ENCODE data around the gene ALDH6A1.
A peak's percentile ranks its signal among the peaks of the same experiment; 100 is the strongest.
"Not testable (repeated sequence)": the region's sequence is repeated elsewhere in the genome, so short reads cannot be mapped to it uniquely, and the experiment has no call there.

The ALDH6A1 gene

DNA sequence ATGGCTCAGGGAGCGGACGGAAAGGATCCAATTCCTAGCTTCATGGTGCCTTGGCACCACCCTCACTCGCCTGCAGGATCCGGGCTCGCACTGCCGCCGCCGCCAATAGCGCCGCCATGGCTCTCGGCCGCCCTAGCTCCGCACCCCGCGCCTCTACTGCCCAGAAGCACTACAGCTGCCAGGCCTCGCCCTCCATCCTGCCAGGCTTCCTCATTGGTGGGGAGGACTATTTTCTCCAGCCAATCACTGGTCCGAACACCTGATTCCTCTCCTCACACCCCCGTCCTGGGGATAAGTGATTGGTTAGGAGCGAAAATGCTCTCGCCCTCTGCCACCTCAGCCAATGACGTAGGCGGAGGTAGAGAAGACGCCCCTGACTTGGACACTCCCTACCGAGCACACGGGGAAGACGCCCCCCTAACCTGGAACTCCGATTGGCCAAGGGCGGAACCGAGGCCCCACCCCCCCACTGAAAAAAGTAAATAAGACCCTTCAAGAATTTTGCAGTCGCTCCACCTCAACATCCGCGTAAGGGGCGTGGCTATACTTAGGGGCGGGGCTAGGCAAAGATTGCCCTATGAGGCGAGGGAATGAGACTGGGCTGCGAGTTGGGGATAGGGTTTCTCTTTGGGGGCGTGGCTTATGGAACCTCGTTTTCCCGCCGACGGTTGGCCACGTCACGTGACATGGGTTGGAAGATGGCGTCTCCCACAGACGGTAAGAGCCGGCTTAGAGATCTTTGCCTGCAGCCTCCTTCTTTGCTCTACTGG, at the start of gene ALDH6A1, which contains the start of gene LIN52:
Gene ALDH6A1, minus strand, starts transcription at position 177 of the 770 bp plus-strand sequence. Its CDS starts 59 bp downstream, at position 118.
Gene LIN52, plus strand, starts transcription at position 680 of the 770 bp plus-strand sequence. Its CDS starts 19 bp downstream, at position 699.
- TF ChIP-seq CTCF (IDR thresholded peaks at IDR 0.05; ENCODE audit: borderline replicate concordance, control extremely low read depth, extremely low read depth, insufficient read depth, missing control alignments): peak; percentile 26
- in situ Hi-C loops (cut with MboI; ENCODE audit: low sequenced_read_pairs, unreplicated experiment): no loop called here

DNA sequence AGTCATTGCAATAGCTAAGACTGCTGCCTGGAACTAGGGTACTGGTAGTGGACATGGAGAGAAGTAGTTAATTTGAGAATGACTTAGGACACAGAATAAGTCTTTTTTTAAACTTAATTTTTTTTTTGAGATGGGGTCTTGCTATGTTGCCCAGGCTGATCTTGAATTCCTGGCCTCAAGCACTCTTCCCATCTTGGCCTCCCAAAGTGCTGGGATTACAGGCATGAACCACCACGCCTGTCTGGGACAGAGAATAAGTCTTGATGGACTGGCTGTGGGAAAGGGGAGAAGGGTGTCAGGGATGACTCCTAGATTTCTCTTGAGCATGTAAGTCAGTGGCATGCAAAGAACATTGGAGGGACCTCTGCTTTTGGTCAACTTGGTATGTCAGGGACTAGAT, 43.4 kb upstream of the ALDH6A1 start:
- no peak for DNase-seq (ENCODE audit: low spot score)
- no peak for TF ChIP-seq CTCF (IDR thresholded peaks at IDR 0.05; ENCODE audit: borderline replicate concordance, control extremely low read depth, extremely low read depth, insufficient read depth, missing control alignments)
- in situ Hi-C loops (cut with MboI; ENCODE audit: low sequenced_read_pairs, unreplicated experiment): no loop called here

More for the DNA sequence above, at the start of gene ALDH6A1, which contains the start of gene LIN52:
- peak; percentile 98 for DNase-seq (ENCODE audit: low spot score)

- no peak for TF ChIP-seq CTCF (IDR thresholded peaks at IDR 0.05; ENCODE audit: borderline replicate concordance, control extremely low read depth, extremely low read depth, insufficient read depth, missing control alignments)
- in situ Hi-C loops (cut with MboI; ENCODE audit: low sequenced_read_pairs, unreplicated experiment): no loop called here
- DNase-seq (ENCODE audit: low spot score): no peak
Observed at GRCh38 chr14:74126315-74127013, 42.2 kb upstream of the ALDH6A1 start.

GRCh38 chr14:74125487-74125886, 41.2 kb upstream of the ALDH6A1 start:
- in situ Hi-C loops (cut with MboI; ENCODE audit: low sequenced_read_pairs, unreplicated experiment); DNase-seq (ENCODE audit: low spot score): not testable (repeated sequence)

DNA sequence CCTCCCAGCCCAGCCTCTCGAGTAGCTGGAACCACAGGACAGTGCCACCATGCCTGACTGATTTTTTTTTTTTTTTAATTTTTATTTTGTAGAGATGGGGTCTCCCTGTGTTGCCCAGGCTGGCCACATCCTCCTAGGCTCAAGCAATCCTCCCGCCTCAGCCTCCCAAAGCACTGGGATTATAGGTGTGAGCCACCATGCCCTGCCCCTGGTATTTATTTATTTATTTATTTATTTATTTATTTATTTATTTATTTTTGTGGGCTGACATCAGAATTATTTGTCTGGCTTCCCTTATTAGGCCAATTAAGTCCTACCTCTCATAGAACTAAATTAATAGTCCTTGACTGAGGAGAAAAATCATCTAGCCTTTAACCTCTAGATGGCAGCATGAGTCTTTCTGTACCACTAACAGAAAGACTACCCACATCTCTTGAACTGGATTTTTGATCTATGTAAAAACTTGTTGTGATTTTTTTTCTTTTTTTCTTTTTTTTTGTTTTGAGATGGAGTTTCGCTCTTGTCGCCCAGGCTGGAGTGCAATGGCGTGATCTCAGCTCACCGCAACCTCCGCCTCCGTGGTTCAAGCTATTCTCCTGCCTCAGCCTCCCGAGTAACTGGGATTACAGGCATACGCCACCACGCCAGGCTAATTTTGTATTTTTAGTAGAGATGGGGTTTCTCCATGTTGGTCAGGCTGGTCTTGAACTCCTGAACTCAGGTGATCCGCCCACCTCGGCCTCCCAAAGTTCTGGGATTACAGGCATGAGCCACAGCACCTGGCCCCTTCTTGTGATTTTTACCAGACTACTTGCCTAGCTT, 27.4 kb upstream of the ALDH6A1 start:
- DNase-seq (ENCODE audit: low spot score): peak; percentile 66
- in situ Hi-C loops (cut with MboI; ENCODE audit: low sequenced_read_pairs, unreplicated experiment): loop anchor here (5.0 kb wide), 1 partner anchor 141 kb away; no protein-coding TSS in a partner anchor
- peak; percentile 49 for TF ChIP-seq CTCF (IDR thresholded peaks at IDR 0.05; ENCODE audit: borderline replicate concordance, control extremely low read depth, extremely low read depth, insufficient read depth, missing control alignments)

DNA sequence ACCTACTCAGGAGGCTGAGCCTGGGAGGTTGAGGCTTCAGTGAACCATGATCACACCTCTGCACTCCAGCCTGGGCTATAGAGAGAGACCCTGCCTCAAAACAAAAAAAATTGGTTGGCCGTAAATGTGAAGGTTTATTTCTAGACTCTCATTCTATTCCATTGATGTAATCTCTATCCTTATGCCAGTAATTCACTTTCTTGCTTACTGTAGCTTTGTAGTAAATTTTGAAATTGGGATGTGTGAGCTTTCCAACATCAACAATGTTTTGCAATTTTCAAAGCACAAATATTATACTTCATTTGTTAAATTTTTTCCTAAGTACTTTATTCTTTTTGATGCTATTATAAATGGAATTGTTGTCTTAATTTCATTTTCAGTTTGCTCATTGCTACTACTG, 25.1 kb upstream of the ALDH6A1 start:
- no peak for DNase-seq (ENCODE audit: low spot score)
- TF ChIP-seq CTCF (IDR thresholded peaks at IDR 0.05; ENCODE audit: borderline replicate concordance, control extremely low read depth, extremely low read depth, insufficient read depth, missing control alignments): no peak
- in situ Hi-C loops (cut with MboI; ENCODE audit: low sequenced_read_pairs, unreplicated experiment): no loop called here

All from GM13976 (cell line).